Trophoblast cell (in vitro differentiated cells and primary cell): ENCODE results near the gene DLG2.
A peak's percentile ranks its signal among the peaks of the same experiment; 100 is the strongest.

Experiments used
- DNase-seq, 2 donors: peaks; one replicate each; pipeline ENCODE4 v3.0.0-alpha.2; 2016
- H2AFZ ChIP-seq: 2 replicates; pipeline ENCODE4 v1.6.1; 2013; ENCODE audit warnings: low read length, moderate library complexity, mild to moderate bottlenecking; ENCODE audit not compliant: insufficient read depth, poor library complexity
- H2AK5ac ChIP-seq: 2 replicates; pipeline ENCODE4 v1.6.1; 2013; ENCODE audit warnings: mild to moderate bottlenecking, low read length
- H2BK120ac ChIP-seq: 2 replicates; pipeline ENCODE4 v1.6.1; 2013; ENCODE audit warnings: low read length, mild to moderate bottlenecking, moderate library complexity; ENCODE audit not compliant: insufficient read depth, poor library complexity
- H2BK12ac ChIP-seq: 2 replicates; pipeline ENCODE4 v1.6.1; 2013; ENCODE audit warnings: mild to moderate bottlenecking, low read length, moderate library complexity
- H2BK5ac ChIP-seq: 2 replicates; pipeline ENCODE4 v1.6.1; 2013; ENCODE audit warnings: low read length, low read depth, moderate library complexity, mild to moderate bottlenecking; ENCODE audit not compliant: poor library complexity
- H3K14ac ChIP-seq: 2 replicates; pipeline ENCODE4 v1.6.1; 2013; ENCODE audit warnings: mild to moderate bottlenecking, low read length
- H3K18ac ChIP-seq: 2 replicates; pipeline ENCODE4 v1.6.1; 2013; ENCODE audit warnings: mild to moderate bottlenecking, low read length
- H3K23ac ChIP-seq: 2 replicates; pipeline ENCODE4 v1.6.1; 2013; ENCODE audit warnings: low read length
- H3K27ac ChIP-seq: 2 replicates; pipeline ENCODE4 v1.5.1; 2013; ENCODE audit warnings: low read depth, mild to moderate bottlenecking, inconsistent platforms, low read length, moderate library complexity
- H3K27me3 ChIP-seq: 2 replicates; pipeline ENCODE4 v1.6.1; 2013; ENCODE audit warnings: inconsistent platforms, mild to moderate bottlenecking, low read length, moderate library complexity; ENCODE audit not compliant: insufficient read depth
- H3K36me3 ChIP-seq, 2 experiments: 1 replicate in 1 of 2; 2 replicates in 1 of 2; pipeline ENCODE4 v1.6.1; 2013; ENCODE audit warnings: low read length in 2 of 2, mild to moderate bottlenecking in 2 of 2, moderate library complexity in 1 of 2; ENCODE audit not compliant: insufficient read depth in 2 of 2, control insufficient read depth in 1 of 2
- H3K4ac ChIP-seq: 2 replicates; pipeline ENCODE4 v1.6.1; 2013; ENCODE audit warnings: low read depth, mild to moderate bottlenecking, low read length, moderate library complexity
- H3K4me1 ChIP-seq, 2 experiments: 1 replicate in 1 of 2; 2 replicates in 1 of 2; pipeline ENCODE4 v1.6.1; 2013; ENCODE audit warnings: low read length in 2 of 2, mild to moderate bottlenecking in 2 of 2, moderate library complexity in 1 of 2; ENCODE audit not compliant: insufficient read depth in 2 of 2, control insufficient read depth in 1 of 2
- H3K4me2 ChIP-seq: 2 replicates; pipeline ENCODE4 v1.6.1; 2013; ENCODE audit warnings: inconsistent platforms, mild to moderate bottlenecking, low read length, moderate library complexity
- H3K4me3 ChIP-seq: 2 replicates; pipeline ENCODE4 v1.5.1; 2013; ENCODE audit warnings: mild to moderate bottlenecking, low read depth, low read length, inconsistent platforms
- H3K79me1 ChIP-seq: one replicate; pipeline ENCODE4 v1.6.1; 2013; ENCODE audit warnings: low read length
- H3K79me2 ChIP-seq: 2 replicates; pipeline ENCODE4 v1.6.1; 2013; ENCODE audit warnings: low read length, mild to moderate bottlenecking; ENCODE audit not compliant: control insufficient read depth, insufficient read depth, poor library complexity
- H3K9ac ChIP-seq: 2 replicates; pipeline ENCODE4 v1.6.1; 2013; ENCODE audit warnings: mild to moderate bottlenecking, low read length
- H3K9me3 ChIP-seq: 2 replicates; pipeline ENCODE4 v1.6.1; 2013; ENCODE audit warnings: low read depth, mild to moderate bottlenecking, control low read depth, inconsistent platforms, low read length; ENCODE audit not compliant: insufficient read depth
- H4K12ac ChIP-seq: 2 replicates; pipeline ENCODE4 v1.6.1; 2013; ENCODE audit warnings: low read depth, mild to moderate bottlenecking, low read length, moderate library complexity
- H4K8ac ChIP-seq: 2 replicates; pipeline ENCODE4 v1.6.1; 2013; ENCODE audit warnings: low read depth, mild to moderate bottlenecking, low read length, moderate library complexity
- H4K91ac ChIP-seq: one replicate; pipeline ENCODE4 v1.6.1; 2013; ENCODE audit warnings: low read depth, mild to moderate bottlenecking, low read length, moderate library complexity
- WGBS: extraction: QIAGEN DNeasy Blood & Tissue Kit; methylation state at CpG from one replicate; pipeline ENCODE4 v1.1.7; 2013; ENCODE audit warnings: missing lambda C conversion rate; ENCODE audit not compliant: insufficient read length, insufficient coverage; ENCODE audit errors: extremely low coverage; 5-methylcytosine and 5-hydroxymethylcytosine counted together

Gene DLG2

DNA sequence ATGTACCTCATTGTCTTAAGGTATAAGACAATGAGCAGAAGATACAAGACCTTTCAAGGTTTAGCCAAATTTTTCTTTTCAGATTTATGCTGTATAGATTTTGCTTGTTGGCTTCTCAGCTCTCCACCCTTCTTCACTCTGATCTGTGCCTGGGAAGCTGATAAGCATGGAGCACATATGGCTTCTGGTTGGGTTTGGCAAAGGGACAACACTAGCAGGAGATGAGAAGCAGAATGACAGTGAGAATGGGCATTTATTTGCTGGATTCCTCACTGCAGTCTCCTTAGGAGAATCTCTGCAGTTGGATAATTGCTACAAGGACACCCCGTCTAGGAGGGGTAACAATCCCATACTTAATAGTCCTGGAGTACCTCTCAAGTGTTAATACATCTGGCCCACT is 1866.2 kb downstream of the DLG2 start:
- no peak overlapping the region for H4K91ac ChIP-seq
- H3K4me3 ChIP-seq = no peak overlapping the region
- no peak overlapping the region for H3K18ac ChIP-seq
- no peaks in the 10 kb centered on the region for H3K9me3 ChIP-seq
- H3K23ac ChIP-seq = no peak overlapping the region
- no CpG with 5 or more reads among the region's 1 CpG for WGBS
- H3K4me1 ChIP-seq = no peaks in the 10 kb centered on the region
- H3K36me3 ChIP-seq = no peaks in the 10 kb centered on the region
- H3K79me2 ChIP-seq = no peaks in the 10 kb centered on the region
- H2AFZ ChIP-seq = no peak overlapping the region
- H2BK120ac ChIP-seq = no peak overlapping the region
- no peak overlapping the region for H4K12ac ChIP-seq
- H3K79me1 ChIP-seq = no peaks in the 10 kb centered on the region
- H3K27me3 ChIP-seq = no peaks in the 10 kb centered on the region
- H3K14ac ChIP-seq = no peak overlapping the region
- no peak overlapping the region for H3K4me2 ChIP-seq
- H2BK5ac ChIP-seq = no peak overlapping the region
- H2AK5ac ChIP-seq = no peak overlapping the region
- no peak for DNase-seq
- H3K4ac ChIP-seq = no peak overlapping the region
- H3K9ac ChIP-seq = no peak overlapping the region
- no peak overlapping the region for H4K8ac ChIP-seq
- no peak overlapping the region for H3K27ac ChIP-seq
- no peak overlapping the region for H2BK12ac ChIP-seq

DNA sequence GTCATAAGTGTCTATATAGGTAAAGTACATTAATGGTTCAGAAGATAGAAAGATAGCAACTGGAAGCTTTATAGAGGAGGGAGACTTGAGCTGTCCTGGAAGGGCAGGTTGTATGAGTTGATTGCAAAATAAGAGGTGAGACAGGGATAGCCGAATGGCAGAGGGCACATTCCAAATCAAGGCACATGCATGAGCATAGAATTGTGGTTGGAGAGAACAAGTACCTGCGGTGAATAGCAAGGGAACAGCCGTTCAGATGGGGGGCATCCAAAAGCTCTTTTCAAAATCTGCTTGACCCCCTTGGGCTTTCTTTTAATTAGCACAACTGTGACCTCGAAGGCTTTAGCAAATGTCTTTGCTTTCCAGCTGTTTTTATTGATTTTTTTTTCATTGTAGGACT is 1868.0 kb downstream of the DLG2 start:
- Histone ChIP-seq H2BK5ac (no peak overlapping the region), H3K4me1 (no peaks in the 10 kb centered on the region), H3K36me3 (no peaks in the 10 kb centered on the region), H2BK120ac (no peak overlapping the region), H3K23ac (no peak overlapping the region), H3K4me2 (no peak overlapping the region), H3K79me2 (no peaks in the 10 kb centered on the region), H3K14ac (no peak overlapping the region), H3K18ac (no peak overlapping the region), H3K27ac (no peak overlapping the region), H3K4ac (no peak overlapping the region), H2AFZ (no peak overlapping the region), H3K27me3 (no peaks in the 10 kb centered on the region), H4K12ac (no peak overlapping the region), H2BK12ac (no peak overlapping the region), H2AK5ac (no peak overlapping the region), H3K9ac (no peak overlapping the region), H4K91ac (no peak overlapping the region), H3K9me3 (no peaks in the 10 kb centered on the region), H3K79me1 (no peaks in the 10 kb centered on the region), H3K4me3 (no peak overlapping the region), H4K8ac (no peak overlapping the region)
- peak in 1 of 2 donors; percentile 49 for DNase-seq
- no CpG with 5 or more reads among the region's 4 CpGs for WGBS

GRCh38 chr11:83751041-83751440 is 1876.1 kb downstream of the DLG2 start:
- H3K4ac ChIP-seq = no peak overlapping the region
- H3K27ac ChIP-seq = no peak overlapping the region
- H3K27me3 ChIP-seq = no peaks in the 10 kb centered on the region
- no peak overlapping the region for H2BK5ac ChIP-seq
- H3K23ac ChIP-seq = no peak overlapping the region
- no peak overlapping the region for H3K4me3 ChIP-seq
- H3K4me1 ChIP-seq = no peaks in the 10 kb centered on the region
- no peaks in the 10 kb centered on the region for H3K36me3 ChIP-seq
- H3K9ac ChIP-seq = no peak overlapping the region
- H3K14ac ChIP-seq = no peak overlapping the region
- H2AFZ ChIP-seq = no peak overlapping the region
- DNase-seq = no peak
- H3K4me2 ChIP-seq = no peak overlapping the region
- no peaks in the 10 kb centered on the region for H3K9me3 ChIP-seq
- no peak overlapping the region for H2AK5ac ChIP-seq
- H2BK120ac ChIP-seq = no peak overlapping the region
- no peak overlapping the region for H4K8ac ChIP-seq
- no peak overlapping the region for H3K18ac ChIP-seq
- WGBS = no CpG with 5 or more reads among the region's 1 CpG
- H3K79me2 ChIP-seq = no peaks in the 10 kb centered on the region
- H2BK12ac ChIP-seq = no peak overlapping the region
- no peaks in the 10 kb centered on the region for H3K79me1 ChIP-seq
- H4K91ac ChIP-seq = no peak overlapping the region
- H4K12ac ChIP-seq = no peak overlapping the region

DNA sequence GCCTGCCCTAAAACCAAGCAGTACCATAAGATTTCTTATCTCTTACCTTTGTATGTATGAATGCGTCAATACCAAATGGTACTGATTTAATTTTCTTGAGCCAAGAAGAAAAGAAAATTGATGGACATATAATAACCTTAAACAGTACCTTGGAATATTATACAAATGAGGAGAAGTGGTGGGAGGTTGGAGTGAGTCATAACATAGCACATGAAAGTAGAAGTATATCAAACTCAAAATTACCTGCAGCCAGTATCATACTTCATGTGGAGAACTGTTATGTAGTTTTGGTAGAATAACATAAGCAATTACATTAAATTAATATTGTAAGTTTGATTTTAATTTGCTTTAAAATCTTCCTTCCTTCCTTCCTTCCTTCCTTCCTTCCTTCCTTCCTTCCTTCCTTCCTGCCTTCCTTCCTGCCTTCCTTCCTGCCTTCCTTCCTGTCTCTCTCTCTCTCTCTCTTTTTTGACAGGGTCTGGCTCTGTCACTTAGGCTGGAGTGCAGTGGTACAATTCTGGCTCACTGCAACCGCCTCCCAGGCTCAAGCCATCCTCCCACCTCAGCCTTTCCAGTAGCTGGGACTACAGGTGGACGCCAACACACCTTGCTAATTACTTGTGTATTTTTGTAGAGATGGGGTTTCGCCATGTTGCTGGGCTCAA is 1880.1 kb downstream of the DLG2 start:
- no peaks in the 10 kb centered on the region for H3K27me3 ChIP-seq
- DNase-seq = no peak
- no peak overlapping the region for H4K91ac ChIP-seq
- H3K79me2 ChIP-seq = no peaks in the 10 kb centered on the region
- no peak overlapping the region for H3K9ac ChIP-seq
- WGBS = no CpG with 5 or more reads among the region's 4 CpGs
- no peak overlapping the region for H3K4me3 ChIP-seq
- H3K23ac ChIP-seq = no peak overlapping the region
- no peaks in the 10 kb centered on the region for H3K79me1 ChIP-seq
- H4K12ac ChIP-seq = no peak overlapping the region
- H3K4me2 ChIP-seq = no peak overlapping the region
- no peaks in the 10 kb centered on the region for H3K36me3 ChIP-seq
- H3K18ac ChIP-seq = no peak overlapping the region
- no peak overlapping the region for H2BK5ac ChIP-seq
- H2BK120ac ChIP-seq = no peak overlapping the region
- no peak overlapping the region for H2BK12ac ChIP-seq
- H3K27ac ChIP-seq = no peak overlapping the region
- H3K4ac ChIP-seq = no peak overlapping the region
- H2AK5ac ChIP-seq = no peak overlapping the region
- H3K9me3 ChIP-seq = no peaks in the 10 kb centered on the region
- H4K8ac ChIP-seq = no peak overlapping the region
- no peak overlapping the region for H3K14ac ChIP-seq
- no peak overlapping the region for H2AFZ ChIP-seq
- H3K4me1 ChIP-seq = no peaks in the 10 kb centered on the region
